Limb (tissue), 2 donors: ENCODE results near the gene PLSCR1.

Source experiments
- DNase-seq, 2 donors: peaks; one replicate each; pipeline ENCODE4 v3.0.0-alpha.2; 2016; ENCODE audit errors: extremely low spot score in 2 of 2

Gene PLSCR1, protein sequence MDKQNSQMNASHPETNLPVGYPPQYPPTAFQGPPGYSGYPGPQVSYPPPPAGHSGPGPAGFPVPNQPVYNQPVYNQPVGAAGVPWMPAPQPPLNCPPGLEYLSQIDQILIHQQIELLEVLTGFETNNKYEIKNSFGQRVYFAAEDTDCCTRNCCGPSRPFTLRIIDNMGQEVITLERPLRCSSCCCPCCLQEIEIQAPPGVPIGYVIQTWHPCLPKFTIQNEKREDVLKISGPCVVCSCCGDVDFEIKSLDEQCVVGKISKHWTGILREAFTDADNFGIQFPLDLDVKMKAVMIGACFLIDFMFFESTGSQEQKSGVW

DNA sequence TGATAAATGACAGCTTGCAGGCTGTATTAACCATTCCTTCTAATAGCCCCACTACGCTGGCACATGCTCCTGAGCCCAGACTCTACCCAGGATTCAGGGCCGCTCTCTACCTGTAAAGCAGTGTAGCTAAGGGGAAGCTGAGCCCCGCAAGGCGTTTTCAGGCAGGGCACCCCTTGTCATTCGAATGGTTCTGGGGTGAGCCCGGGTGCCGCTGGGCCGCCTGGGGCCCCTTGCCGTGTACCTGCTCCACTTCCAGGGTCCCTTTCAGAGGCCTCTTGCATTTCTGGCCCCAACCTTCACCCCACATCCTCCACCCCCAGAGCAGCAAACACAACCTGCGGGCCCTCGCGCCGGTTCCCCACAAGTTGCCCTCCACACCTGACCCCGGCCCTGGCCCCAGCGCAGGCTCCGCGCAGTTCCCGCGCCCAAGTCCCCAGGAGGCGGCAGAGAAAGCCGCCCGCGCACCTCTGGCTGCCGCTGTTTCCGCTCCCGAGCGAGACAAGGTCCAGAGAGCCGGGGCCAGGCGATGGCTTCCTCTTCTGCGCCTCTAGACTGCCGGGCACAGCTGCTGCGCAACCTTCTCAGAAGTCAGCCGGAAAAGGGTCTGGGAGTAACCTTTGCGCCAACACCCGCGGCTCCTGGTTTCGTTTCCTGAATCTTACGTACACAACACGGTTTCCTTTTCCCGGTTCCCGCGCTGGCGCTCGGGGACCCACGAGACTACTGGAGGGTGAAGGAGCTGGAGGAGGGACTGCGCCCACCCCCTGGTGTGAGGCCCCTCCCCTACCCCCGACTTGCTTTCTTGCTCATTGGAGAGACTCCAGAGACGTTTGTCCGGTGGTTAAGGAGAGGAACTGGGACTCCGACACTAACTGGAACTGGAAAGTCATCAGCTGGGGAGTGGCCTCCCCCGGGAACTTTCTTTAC lies at the start of gene PLSCR1:
Gene PLSCR1, minus strand, starts transcription at position 606 of the 927 bp plus-strand sequence. CDS start 8,055 bp downstream, outside the sequence.
- peak; percentile 77 to 87 for DNase-seq

DNA sequence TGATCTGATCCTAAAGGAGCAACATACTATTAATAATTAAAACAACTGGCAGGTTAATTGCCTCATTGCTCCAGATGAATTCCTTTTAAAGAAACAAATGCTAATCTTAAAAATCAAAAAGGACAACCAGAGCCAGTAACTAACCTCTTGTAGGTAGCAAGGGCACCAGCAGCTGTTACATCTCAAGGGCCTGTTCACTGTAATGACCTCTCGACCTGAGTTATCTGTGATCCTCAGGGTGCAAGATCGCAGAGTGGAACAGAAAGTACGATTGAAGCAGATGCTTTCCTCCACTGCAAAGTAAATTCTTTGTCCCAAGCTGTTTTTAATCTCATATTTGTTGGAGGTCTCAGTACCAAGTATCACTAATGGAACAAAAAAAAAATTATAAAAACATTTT lies 49.4 kb upstream of the PLSCR1 start:
- DNase-seq = no peak

DNA sequence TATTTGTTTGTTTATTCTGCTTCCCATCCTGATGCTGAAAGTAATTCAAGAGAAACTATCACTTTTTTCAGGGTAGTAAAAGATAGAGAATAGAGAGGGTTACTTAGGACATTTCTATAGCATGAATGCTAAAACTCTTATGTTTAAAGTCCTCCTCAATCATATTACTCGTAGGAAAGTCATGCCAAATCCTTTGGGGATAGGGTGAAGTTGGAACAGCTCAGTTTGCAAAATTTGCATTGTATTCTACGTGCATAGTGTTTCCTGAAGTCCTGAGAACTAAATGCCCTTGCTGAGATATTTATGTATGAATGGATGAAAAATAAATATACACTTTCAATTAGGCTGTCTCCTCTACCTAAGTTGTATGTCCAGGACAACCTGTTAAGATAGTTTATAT lies 46.1 kb upstream of the PLSCR1 start:
- no peak for DNase-seq

DNA sequence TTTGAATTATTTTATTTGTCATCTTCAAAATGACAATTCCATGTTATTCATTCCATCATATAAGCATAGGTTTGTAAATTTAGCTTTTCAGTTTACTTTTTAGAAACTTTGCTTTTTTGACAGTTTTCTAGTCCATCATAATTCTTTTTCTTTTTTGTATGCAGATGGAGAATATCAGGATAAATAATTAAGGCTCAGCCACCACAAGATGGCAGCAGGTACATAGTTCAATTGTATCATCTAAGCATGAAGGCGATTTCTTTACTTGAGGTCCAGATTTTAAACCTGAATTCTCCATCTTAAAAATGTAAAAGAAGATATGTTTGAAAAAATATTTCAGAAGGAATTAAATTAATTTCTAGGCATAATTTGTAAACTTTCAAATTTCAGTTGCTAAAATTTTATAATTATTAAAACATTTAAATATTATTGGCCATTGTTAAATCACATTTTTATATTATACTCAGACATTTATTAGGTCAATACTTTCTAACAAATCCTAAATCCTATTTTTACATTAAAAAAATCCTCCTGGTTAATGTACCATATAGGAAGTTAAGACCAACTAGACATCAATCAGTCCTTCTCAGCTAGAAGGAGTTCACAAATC lies 45.6 kb upstream of the PLSCR1 start:
- DNase-seq = peak; percentile 35 to 66

DNA sequence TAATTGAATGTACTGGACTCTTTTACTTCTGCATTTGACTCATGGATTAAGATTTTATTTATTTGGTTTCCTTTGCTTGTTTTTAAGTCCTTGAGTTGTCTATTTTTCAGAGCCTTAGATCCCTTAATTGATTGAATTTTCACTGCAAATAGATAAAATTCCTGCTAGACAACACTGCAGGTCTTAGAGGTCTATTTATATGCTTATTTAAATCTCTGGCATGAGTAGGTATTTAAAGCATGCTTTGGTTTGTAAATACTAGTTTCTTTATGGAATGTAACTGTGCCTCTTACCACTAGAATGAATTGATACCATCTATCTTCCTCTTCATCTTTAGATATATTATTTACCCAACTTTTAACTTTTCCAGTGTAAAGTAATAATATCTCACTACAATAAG lies 40.7 kb upstream of the PLSCR1 start:
- no peak for DNase-seq

DNA sequence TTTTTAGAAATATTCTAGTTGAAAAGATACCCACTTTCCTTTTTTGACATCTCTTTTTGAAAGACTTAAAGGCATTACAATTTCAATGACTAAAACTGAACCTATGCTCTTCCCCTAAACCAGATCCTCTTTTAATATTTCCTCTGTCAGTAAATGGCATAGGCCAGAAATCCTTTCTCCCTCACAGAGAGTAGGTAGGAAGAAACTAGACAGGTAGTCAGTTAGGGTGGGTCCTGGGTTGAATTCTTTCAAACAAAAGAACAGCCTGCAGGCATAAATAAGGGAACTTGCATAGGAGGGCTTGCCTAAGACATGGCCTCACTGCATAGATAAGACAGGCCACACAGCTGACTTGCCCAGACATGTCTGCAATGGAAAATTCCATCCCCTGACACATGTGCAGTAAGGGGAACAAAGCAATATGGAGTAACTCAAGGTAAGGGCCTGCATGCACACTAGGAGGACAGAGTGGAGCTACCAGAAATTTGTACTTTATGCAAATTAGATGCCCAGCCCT lies 37.6 kb upstream of the PLSCR1 start:
- no peak for DNase-seq

DNA sequence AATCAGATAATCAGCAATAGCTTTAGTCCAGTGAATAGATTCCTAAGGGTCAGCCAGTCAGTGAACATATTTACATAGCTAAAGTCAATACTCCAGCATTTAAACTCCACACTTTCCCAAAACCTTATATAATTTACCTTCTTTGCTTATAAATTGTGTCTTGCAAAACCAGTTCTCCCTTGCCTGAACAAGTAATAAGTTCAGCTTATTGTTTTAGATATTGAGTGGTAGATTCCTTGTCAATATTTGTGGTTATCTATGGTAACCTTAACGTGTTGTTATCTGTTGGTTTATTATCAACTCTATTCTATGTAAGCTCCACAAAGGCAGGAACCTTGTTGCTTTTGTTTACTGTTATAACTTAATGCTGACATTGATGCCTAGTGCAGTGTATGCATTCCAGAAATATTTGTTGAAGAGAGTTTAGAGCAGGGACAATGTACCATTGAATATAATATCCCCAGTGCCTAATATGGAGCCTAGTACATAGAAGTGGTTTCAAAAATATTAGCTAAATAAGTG lies 36.7 kb upstream of the PLSCR1 start:
- DNase-seq = no peak

DNA sequence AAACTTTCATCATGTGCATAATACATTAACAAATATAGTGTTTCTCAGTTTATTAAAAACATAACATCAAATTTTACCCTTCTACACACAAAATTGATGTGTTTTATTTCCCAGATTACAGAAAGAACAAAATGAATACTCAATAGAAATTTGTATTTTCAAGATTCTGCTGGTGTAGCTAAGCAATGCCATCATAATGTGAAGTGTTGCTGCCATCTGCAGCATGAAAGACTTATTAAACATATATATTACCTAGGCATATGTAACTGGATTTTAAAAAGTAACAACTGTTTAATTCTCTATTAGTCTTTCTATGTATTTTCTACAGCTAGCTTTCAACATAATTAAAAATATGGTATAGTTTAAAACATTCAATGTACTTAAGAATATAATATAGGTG lies 33.3 kb upstream of the PLSCR1 start:
- peak in 1 of 2 donors; percentile 68 for DNase-seq

DNA sequence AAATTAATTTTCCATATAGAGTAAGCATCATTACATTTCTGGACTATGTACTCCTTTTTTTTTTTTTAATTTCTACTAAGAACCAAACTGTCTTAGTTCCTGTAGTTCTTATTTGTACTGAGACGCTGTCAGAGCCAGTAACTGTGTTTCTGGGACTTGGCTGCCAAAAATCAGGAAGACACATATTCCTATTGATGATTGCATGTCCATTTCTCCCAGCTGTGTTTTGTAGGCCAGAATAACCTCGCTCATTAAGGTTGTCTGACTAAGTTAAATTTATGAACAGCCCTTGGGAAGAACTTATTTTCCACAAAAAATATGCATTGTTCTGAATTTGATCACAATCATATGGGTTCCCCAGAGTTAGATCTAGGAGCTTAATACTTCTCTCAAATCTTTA lies 31.2 kb upstream of the PLSCR1 start:
- no peak for DNase-seq

DNA sequence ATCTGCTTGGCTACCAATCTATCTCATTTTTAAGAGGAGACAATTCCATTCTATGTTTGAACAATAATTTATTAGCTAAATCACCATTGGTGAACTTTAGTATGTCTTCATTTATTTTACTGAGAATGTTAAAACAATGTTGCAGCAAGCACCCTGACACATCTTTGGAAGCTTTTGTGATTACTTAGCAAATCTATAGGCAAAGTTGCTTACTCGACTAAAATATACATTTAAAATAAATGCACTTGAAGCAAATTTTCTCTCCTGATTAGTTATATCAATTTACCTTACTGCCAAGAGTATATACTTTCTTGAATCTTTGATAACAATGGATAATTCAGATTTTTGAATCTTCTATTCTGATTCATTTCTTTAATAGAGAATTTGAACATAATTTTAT lies 29.8 kb upstream of the PLSCR1 start:
- DNase-seq = no peak

DNA sequence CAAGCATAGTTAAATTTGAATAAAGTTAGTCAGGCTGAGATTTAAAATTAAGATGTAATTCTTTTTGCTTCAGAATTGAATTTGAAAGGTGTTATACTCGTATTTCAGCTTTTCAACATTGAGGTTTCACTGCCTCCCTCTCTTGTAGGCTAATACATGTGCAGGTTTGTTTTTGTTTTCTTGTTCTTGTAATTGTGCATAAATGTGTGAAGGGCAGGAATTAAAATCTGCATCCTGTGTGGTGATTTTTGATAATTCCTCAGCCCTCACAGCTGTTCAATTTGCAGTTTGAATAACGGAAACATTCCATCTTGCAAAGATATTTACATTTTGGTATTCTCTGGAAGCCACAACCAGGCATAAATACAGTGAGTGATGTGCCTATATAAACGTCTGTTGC lies 24.9 kb upstream of the PLSCR1 start:
- no peak for DNase-seq

DNA sequence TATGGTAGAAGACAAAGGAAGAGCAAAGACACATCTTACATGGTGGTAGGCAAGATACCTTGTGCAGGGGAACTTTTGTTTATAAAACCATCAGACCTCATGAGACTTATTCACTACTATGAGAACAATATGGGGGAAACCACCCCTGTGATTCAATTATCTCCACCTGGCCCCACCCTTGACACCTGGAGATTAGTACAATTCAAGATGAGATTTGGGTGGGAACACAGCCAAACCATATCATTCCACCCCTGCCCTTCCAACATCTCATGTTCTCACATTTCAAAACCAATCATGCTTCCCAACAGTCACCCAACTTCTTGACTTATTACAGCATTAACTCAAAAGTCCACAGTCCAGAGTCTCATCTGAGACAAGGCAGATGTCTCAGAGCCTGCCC lies 21.7 kb upstream of the PLSCR1 start:
- DNase-seq = no peak

DNA sequence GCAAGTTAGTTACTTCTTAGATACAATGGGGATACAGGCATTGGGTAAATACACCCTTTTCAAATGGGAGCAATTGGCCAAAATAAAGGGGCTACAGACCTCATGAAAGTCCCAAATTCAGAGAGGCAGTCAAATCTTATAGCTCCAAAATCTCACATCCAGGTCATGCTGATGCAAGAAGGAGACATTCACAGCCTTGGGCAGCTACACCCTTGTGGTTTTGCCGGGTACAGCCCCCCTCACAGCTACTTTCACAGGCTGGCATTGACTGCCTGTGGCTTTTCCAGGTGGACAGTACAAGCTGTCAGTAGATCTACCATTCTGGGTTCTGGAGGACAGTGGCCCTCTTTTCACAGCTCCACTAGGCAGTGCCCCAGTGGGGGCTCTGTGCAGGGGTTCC lies 17.5 kb upstream of the PLSCR1 start:
- no peak for DNase-seq

DNA sequence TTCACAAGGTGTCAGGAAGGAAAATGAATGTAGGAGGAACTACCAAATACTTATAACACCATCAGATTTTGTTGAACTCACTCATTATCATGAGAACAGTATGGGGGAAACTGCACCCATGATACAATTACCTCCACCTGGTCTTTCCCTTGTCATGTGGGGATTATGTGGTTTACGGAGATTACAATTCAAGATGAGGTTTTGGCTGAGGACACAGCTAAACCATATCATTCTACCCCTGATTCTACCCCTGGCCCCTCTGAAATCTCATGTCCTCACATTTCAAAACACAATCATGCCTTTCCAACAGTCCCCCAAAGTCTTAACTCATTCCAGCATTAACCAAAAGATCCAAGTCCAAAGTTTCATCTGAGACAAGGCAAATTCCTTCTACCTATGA lies 17.1 kb upstream of the PLSCR1 start:
- no peak for DNase-seq

DNA sequence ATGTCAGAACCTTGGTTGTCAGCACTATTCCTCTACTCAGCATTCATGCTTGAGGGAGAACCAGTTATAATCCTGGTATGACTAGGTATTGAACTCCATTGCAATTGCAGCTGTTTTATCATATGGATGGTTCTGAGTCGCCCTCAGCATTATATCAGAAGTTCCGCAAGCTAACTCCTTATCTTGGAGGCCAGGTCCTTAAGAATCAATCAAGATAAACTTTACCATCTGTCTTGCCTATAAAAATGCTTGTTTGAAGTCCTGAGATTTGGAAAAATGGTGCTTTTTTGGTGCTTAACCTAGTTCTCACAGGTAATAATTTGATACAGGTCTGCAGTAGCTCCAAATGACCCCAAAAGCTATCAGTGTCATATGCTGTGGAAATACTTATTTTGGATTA lies 16.3 kb upstream of the PLSCR1 start:
- no peak for DNase-seq

DNA sequence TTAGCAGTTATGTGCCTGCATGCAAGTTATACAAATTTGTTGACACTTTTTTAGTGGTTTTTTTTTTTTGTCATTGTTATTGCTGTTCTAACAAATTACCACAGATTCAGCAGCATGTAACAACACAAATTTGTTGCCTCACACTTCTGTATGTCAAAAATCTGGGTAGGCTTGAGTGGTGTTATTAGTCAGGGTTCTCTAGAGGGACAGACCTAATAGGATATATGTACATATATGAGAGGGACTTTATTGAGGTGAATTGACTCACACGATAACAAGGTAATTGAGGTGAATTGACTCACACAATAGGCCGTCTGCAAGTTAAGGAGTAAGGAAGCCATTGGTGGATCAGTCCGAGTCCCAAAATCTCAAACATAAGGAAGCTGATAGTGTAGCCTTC lies 15.0 kb upstream of the PLSCR1 start:
- DNase-seq = no peak

DNA sequence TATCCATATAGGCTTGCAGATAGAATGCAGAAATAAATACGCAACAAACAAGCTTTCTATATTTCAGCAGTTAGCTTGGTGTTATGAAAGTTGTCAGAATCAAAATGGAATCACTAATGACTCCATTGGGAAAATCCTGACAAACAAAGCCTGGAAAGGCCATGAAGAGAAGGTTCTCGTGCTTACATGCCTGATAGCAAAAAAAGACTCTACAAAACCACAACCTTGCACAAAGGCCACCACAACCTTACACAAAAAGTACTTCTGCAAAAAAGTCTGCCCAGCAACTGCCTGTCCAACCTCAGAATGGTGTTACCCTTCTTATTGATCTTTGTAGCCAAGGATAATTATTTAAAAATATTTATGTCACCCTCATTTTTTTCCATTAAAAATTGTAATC lies 14.4 kb upstream of the PLSCR1 start:
- DNase-seq = no peak

DNA sequence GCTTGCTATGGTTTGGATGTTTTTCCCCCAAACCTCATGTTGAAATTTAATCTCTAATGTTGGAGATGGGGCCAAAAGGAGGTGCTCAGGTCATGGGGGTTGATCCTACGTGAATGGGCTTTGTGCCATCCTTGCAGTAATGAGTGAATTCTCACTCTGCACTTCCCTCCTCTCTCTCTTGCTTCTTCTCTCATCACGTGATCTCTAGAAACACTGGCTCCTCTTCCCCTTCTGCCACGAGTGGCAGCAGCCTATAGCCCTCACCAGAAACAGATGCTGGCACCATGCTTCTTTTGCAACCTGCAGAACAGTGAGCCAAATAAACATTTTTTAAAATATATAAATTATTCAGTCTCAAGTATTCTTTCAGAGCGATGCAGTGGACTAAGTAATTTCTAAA lies 13.3 kb upstream of the PLSCR1 start:
- DNase-seq = no peak

DNA sequence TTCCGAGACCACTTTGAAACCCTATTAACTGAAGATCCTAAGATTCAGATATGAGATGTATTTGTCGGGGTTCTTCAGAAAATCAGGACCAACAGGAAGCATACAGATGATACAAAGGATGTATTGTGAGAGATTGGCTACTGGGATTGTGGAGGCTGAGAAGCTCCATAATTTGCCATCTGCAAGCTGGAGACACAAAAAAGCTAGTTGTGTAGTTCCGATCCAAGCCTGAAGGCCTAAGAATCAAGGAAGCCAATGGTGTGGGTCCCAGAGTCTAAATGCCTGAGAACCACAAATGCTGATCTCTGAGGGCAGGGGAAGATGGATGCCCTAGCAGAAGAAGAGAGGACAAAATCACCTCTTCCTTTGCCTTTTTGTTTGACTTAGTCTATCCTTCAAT lies 10.9 kb upstream of the PLSCR1 start:
- DNase-seq = no peak

DNA sequence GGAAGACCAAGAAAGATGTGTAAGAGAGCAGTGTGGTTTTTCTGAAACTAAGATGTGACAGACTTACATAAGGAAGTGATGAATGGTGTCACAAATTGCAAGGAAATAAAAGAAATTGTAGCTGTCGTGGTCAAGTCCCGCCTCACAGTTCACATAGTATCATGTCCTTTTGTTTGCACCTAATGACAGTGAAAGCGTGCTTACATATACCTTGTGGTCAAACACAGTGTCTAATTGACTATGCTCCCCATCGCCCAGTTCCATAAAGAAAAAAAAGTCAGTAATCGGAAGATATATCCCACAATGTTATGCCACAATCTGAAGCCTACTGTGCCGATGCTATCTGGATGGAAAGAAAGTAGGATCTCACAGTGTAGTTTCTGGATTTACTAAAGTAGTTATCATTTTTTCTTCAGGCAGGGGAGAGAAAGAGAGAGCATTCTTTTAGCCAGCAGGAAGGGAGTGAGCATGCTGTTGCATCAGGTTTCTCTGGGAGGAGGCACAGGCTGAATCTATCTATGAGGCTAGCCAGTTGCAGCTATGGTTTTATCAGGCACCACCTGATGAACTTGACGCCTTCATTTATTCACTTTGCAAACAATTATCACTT lies 9.8 kb upstream of the PLSCR1 start:
- DNase-seq = no peak

DNA sequence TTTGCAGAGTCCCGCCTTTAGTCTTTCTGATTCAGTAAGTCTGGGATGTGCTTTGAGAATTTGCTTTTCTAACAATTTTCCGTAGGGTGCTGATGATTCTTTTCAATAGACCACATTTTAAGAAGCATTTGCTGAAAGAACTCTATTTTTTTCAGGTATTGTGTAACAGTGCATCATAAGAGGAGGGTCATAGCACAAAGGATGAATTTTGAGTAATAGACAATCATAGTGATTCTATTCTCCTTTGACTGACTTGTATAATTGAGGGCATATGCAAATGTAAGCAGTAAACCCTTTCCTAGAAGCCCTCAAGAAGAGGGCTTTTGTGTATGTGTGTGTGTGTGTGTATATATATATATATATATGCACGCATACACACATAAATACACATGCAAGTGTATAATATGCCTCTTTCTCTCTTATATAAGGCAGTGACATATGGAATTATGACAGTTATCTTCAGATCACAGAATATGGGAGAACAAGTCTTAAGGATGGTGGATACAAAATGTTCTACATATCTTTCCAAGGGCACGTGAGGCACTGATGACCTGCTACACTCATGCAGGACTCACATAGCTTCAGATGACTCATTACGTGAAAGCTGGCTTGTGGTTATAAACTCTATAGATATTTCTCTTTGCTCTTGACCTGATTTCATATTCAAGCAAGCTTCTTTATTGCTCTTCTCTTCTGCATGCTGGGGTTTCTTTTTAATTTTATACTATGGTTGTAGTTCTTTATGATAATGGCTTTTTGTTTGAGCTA lies 6.5 kb upstream of the PLSCR1 start:
- DNase-seq = no peak
